Activated CD8-positive, alpha-beta memory T cell treated with anti-CD3 and anti-CD28 coated beads, Interleukin-2, amount 10 ng/mL, durations not matched to agents 7 days and 5 days (primary cell): ENCODE measurements around the gene IL1RL2. TPM values are rescaled to one million over a fixed set of nuclear protein-coding genes. Genes with fewer than 3 reads are reported as not detected.
A peak's percentile ranks its signal among the peaks of the same experiment; 100 is the strongest.

ENCODE experiments used
- ATAC-seq: fragments of 150-1000 bp; cut with Tn5 transposase; one replicate; pipeline ENCODE4 v1.10.0; 2021; ENCODE audit warnings: moderate library complexity
- CTCF ChIA-PET: fragments of 350-600 bp; sonication (Branson Sonifier 250); formaldehyde crosslinking; loops from one replicate; lab custom pipeline; 2021; ENCODE audit warnings: antibody characterized with exemption; lab: Charles Lee
- DNase-seq: peaks from one replicate; pipeline ENCODE4 v3.0.0-alpha.2; 2020
- H3K27ac Mint-ChIP-seq: one replicate; pipeline ENCODE4 v1.8.0; 2021; ENCODE audit warnings: mild to moderate bottlenecking, mixed read lengths
- H3K27me3 Mint-ChIP-seq: one replicate; pipeline ENCODE4 v1.8.0; 2021; ENCODE audit warnings: mixed read lengths
- H3K36me3 Mint-ChIP-seq: one replicate; pipeline ENCODE4 v1.8.0; 2021; ENCODE audit warnings: mild to moderate bottlenecking, mixed read lengths
- H3K4me1 Mint-ChIP-seq: one replicate; pipeline ENCODE4 v1.8.0; 2021; ENCODE audit warnings: mixed read lengths
- H3K4me3 Mint-ChIP-seq: one replicate; pipeline ENCODE4 v1.8.0; 2021; ENCODE audit warnings: mild to moderate bottlenecking, moderate library complexity, mixed read lengths
- H3K9me3 Mint-ChIP-seq: one replicate; pipeline ENCODE4 v1.8.0; 2022; ENCODE audit warnings: low read depth, mixed read lengths
- total RNA-seq, 2 experiments: library from RNA; stranded (reverse); gene quantifications; one replicate each; pipeline ENCODE4 v1.2.3, GENCODE V29; 2021

The IL1RL2 gene
- total RNA-seq, 2 experiments from 2014 or later, result not detected

- peaks cover 6% of the 10 kb centered on the region for H3K9me3 Mint-ChIP-seq
- DNase-seq (peak; percentile 60), ATAC-seq (peak; percentile 77)
- peaks cover 52% of the 10 kb centered on the region for H3K4me1 Mint-ChIP-seq
- H3K4me3 Mint-ChIP-seq, result no peak overlapping the region
- H3K27ac Mint-ChIP-seq, result peak overlapping the region; percentile 63
- CTCF ChIA-PET, result interaction anchor here (0.9 to 3.7 kb wide), 9 partner anchors 15 to 36 kb away, joined by 3 to 16 read pairs (median 5); no protein-coding TSS in a partner anchor
- H3K27me3 Mint-ChIP-seq, result no peaks in the 10 kb centered on the region
- peaks cover 22% of the 10 kb centered on the region for H3K36me3 Mint-ChIP-seq
These were observed 89.9 kb downstream of the IL1RL2 start for GRCh38 chr2:102276549-102277201.

GRCh38 chr2:102277202-102277700, 90.4 kb downstream of the IL1RL2 start:
- peaks cover 49% of the 10 kb centered on the region for H3K4me1 Mint-ChIP-seq
- CTCF ChIA-PET, result interaction anchor here (0.8 to 3.7 kb wide), 11 partner anchors 14 to 79 kb away, joined by 3 to 16 read pairs (median 4); partner anchors contain the start of gene IL18R1
- no peak for DNase-seq
- peaks cover 6% of the 10 kb centered on the region for H3K9me3 Mint-ChIP-seq
- H3K27ac Mint-ChIP-seq, result peak overlapping the region; percentile 63
- peak; percentile 21 for ATAC-seq
- H3K27me3 Mint-ChIP-seq, result no peaks in the 10 kb centered on the region
- no peak overlapping the region for H3K4me3 Mint-ChIP-seq
- peaks cover 22% of the 10 kb centered on the region for H3K36me3 Mint-ChIP-seq

- no peak for ATAC-seq
- Mint-ChIP-seq H3K4me1 (peaks cover 47% of the 10 kb centered on the region), H3K36me3 (peaks cover 21% of the 10 kb centered on the region), H3K9me3 (peaks cover 6% of the 10 kb centered on the region), H3K27ac (peak overlapping the region; percentile 17), H3K4me3 (no peak overlapping the region), H3K27me3 (no peaks in the 10 kb centered on the region)
- no peak for DNase-seq
- CTCF ChIA-PET, result no interaction called here
These were observed 92.0 kb downstream of the IL1RL2 start for GRCh38 chr2:102278720-102279390.

GRCh38 chr2:102279391-102279735, 92.5 kb downstream of the IL1RL2 start:
- CTCF ChIA-PET, result interaction anchor here (1.6 kb wide), 1 partner anchor 39 kb away, joined by 5 read pairs; no protein-coding TSS in a partner anchor
- no peak for ATAC-seq
- Mint-ChIP-seq H3K9me3 (peaks cover 6% of the 10 kb centered on the region), H3K27me3 (no peaks in the 10 kb centered on the region), H3K36me3 (peaks cover 19% of the 10 kb centered on the region), H3K27ac (no peak overlapping the region), H3K4me1 (peaks cover 47% of the 10 kb centered on the region), H3K4me3 (no peak overlapping the region)
- DNase-seq, result no peak

GRCh38 chr2:102282678-102283091, 95.9 kb downstream of the IL1RL2 start:
- H3K36me3 Mint-ChIP-seq, result no peaks in the 10 kb centered on the region
- DNase-seq (no peak), ATAC-seq (no peak)
- H3K27ac Mint-ChIP-seq, result no peak overlapping the region
- H3K27me3 Mint-ChIP-seq, result peaks cover 10% of the 10 kb centered on the region
- H3K9me3 Mint-ChIP-seq, result no peaks in the 10 kb centered on the region
- H3K4me3 Mint-ChIP-seq, result no peak overlapping the region
- CTCF ChIA-PET, result interaction anchor here (1.3 to 3.9 kb wide), 4 partner anchors 9 to 165 kb away, joined by 3 to 11 read pairs (median 4); no protein-coding TSS in a partner anchor
- peaks cover 22% of the 10 kb centered on the region for H3K4me1 Mint-ChIP-seq

- H3K36me3 Mint-ChIP-seq, result peaks cover 4% of the 10 kb centered on the region
These were observed 97.2 kb downstream of the IL1RL2 start for GRCh38 chr2:102283996-102284395.

GRCh38 chr2:102284611-102285010, 97.8 kb downstream of the IL1RL2 start:
- Mint-ChIP-seq H3K27me3 (peaks cover 13% of the 10 kb centered on the region), H3K4me3 (no peak overlapping the region), H3K9me3 (no peaks in the 10 kb centered on the region), H3K36me3 (peaks cover 4% of the 10 kb centered on the region), H3K27ac (no peak overlapping the region), H3K4me1 (peaks cover 7% of the 10 kb centered on the region)
- CTCF ChIA-PET, result interaction anchor here (1.2 to 3.9 kb wide), 3 partner anchors 17 to 72 kb away, joined by 4 to 11 read pairs (median 5); no protein-coding TSS in a partner anchor
- no peak for ATAC-seq
- DNase-seq, result no peak

More at GRCh38 chr2:102283996-102284395, 97.2 kb downstream of the IL1RL2 start:
- Mint-ChIP-seq H3K4me3 (no peak overlapping the region), H3K4me1 (peaks cover 10% of the 10 kb centered on the region), H3K27ac (no peak overlapping the region), H3K9me3 (no peaks in the 10 kb centered on the region), H3K27me3 (peaks cover 13% of the 10 kb centered on the region)
- ATAC-seq (no peak), DNase-seq (no peak)
- CTCF ChIA-PET, result interaction anchor here (0.7 to 3.9 kb wide), 5 partner anchors 11 to 72 kb away, joined by 3 to 11 read pairs (median 5); no protein-coding TSS in a partner anchor

GRCh38 chr2:102285368-102285767, 98.5 kb downstream of the IL1RL2 start:
- DNase-seq (no peak), ATAC-seq (no peak)
- H3K4me3 Mint-ChIP-seq, result no peak overlapping the region
- H3K27ac Mint-ChIP-seq, result no peak overlapping the region
- peaks cover 13% of the 10 kb centered on the region for H3K27me3 Mint-ChIP-seq
- no peaks in the 10 kb centered on the region for H3K9me3 Mint-ChIP-seq
- H3K36me3 Mint-ChIP-seq, result peaks cover 4% of the 10 kb centered on the region
- H3K4me1 Mint-ChIP-seq, result peaks cover 7% of the 10 kb centered on the region
- CTCF ChIA-PET, result interaction anchor here (1.1 kb wide), 2 partner anchors 33 to 45 kb away, joined by 3 to 4 read pairs; no protein-coding TSS in a partner anchor

- H3K4me3 Mint-ChIP-seq, result no peak overlapping the region
- no peaks in the 10 kb centered on the region for H3K9me3 Mint-ChIP-seq
- CTCF ChIA-PET, result interaction anchor here (1.1 kb wide), 3 partner anchors 34 to 51 kb away, joined by 3 to 4 read pairs (median 3); no protein-coding TSS in a partner anchor
- DNase-seq, result no peak
- H3K27me3 Mint-ChIP-seq, result peaks cover 13% of the 10 kb centered on the region
- no peak overlapping the region for H3K27ac Mint-ChIP-seq
- no peak for ATAC-seq
- H3K4me1 Mint-ChIP-seq, result peaks cover 8% of the 10 kb centered on the region
- peaks cover 4% of the 10 kb centered on the region for H3K36me3 Mint-ChIP-seq
These were observed 99.2 kb downstream of the IL1RL2 start for GRCh38 chr2:102286041-102286440.

GRCh38 chr2:102289129-102289528, 102.3 kb downstream of the IL1RL2 start:
- H3K36me3 Mint-ChIP-seq, result peaks cover 4% of the 10 kb centered on the region
- peaks cover 13% of the 10 kb centered on the region for H3K27me3 Mint-ChIP-seq
- H3K9me3 Mint-ChIP-seq, result no peaks in the 10 kb centered on the region
- DNase-seq (no peak), ATAC-seq (no peak)
- H3K27ac Mint-ChIP-seq, result no peak overlapping the region
- CTCF ChIA-PET, result interaction anchor here (1.5 kb wide), 2 partner anchors 48 to 154 kb away, joined by 3 to 6 read pairs; no protein-coding TSS in a partner anchor
- peaks cover 26% of the 10 kb centered on the region for H3K4me1 Mint-ChIP-seq
- H3K4me3 Mint-ChIP-seq, result no peak overlapping the region

Other genes with a start within 250 kb of the IL1RL2 start
- gene IL1R2, start 195.1 kb upstream of the IL1RL2 start, total RNA-seq, result under 1 TPM in 1 of 2 experiments, not detected in 1; 0.88 TPM
- gene IL1R1, start 44.3 kb upstream of the IL1RL2 start, total RNA-seq, result under 1 TPM; 0.40 to 0.41 TPM
- gene IL1RL1, start 124.5 kb downstream of the IL1RL2 start, total RNA-seq, result under 1 TPM; 0.09 to 0.41 TPM
- 10 to 100 TPM; 19.8 to 25.9 TPM for gene IL18R1, start 168.8 kb downstream of the IL1RL2 start, total RNA-seq
- 10 to 100 TPM; 12.3 to 14.9 TPM for gene IL18RAP, start 236.1 kb downstream of the IL1RL2 start, total RNA-seq